ENCODE data around the gene MT1G. TPM values are rescaled to one million over a fixed set of nuclear protein-coding genes. Genes with fewer than 3 reads are reported as not detected.
"Not testable (repeated sequence)": the region's sequence is repeated elsewhere in the genome, so short reads cannot be mapped to it uniquely, and the experiment has no call there.

The MT1G gene
- total RNA-seq, 2 donors from 2014 or later, result 34.7 TPM; not detected in 1

DNA sequence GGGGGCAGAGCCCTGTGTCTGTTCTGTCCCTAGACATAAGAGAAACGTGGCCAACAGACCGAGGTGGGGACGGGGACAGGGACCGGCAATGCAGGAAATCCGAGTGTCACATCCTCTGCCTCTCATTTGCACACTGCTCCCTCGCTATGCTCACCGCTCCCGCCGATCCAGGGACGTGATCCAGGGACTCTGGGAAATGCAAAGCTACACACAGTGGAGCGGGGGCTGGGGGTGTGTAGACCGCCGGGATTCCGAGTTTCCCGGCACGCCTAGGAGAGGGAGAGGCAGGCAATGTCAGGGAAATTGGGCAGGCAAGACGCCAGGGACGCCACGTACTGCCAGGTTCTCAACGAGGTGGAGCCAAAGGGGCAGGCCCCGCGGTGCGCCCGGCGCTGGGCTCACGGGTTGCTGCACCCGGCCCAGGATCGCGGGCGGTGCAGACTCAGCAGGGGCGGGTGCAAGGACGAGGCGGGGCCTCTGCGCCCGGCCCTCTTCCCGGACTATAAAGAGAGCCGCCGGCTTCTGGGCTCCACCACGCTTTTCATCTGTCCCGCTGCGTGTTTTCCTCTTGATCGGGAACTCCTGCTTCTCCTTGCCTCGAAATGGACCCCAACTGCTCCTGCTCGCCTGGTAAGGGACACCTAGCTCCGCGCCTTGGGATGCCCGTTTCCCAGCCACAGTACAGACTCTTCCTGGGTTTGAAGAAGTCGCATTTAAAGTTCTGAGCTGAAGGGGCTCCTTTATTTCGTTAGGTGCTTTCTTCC, 14.3 kb upstream of the MT1G start, which contains the start of gene MT1X:
MT1X (plus strand) TSS at position 532 of the 764 bp plus-strand sequence; CDS start at position 603, 71 bp downstream.
- peak within 1 kb of the TSS; percentile 85 for H3K4me3 ChIP-seq
- H3K27ac ChIP-seq, result peak within 1 kb of the TSS; percentile 80
- peak; percentile 58 for ATAC-seq (ENCODE audit: insufficient number of reproducible peaks, low FRiP score, low read depth)
- no peaks in the 10 kb centered on the region for H3K9me3 ChIP-seq
- peaks cover 20 to 35% of the 10 kb centered on the region in 2 donors for H3K4me1 ChIP-seq (ENCODE audit: control insufficient read depth in 1 of 2, low read depth in 2 of 2)
- DNase-seq (ENCODE audit: low spot score), result peak; percentile 80
- TF ChIP-seq, protein P1, sequence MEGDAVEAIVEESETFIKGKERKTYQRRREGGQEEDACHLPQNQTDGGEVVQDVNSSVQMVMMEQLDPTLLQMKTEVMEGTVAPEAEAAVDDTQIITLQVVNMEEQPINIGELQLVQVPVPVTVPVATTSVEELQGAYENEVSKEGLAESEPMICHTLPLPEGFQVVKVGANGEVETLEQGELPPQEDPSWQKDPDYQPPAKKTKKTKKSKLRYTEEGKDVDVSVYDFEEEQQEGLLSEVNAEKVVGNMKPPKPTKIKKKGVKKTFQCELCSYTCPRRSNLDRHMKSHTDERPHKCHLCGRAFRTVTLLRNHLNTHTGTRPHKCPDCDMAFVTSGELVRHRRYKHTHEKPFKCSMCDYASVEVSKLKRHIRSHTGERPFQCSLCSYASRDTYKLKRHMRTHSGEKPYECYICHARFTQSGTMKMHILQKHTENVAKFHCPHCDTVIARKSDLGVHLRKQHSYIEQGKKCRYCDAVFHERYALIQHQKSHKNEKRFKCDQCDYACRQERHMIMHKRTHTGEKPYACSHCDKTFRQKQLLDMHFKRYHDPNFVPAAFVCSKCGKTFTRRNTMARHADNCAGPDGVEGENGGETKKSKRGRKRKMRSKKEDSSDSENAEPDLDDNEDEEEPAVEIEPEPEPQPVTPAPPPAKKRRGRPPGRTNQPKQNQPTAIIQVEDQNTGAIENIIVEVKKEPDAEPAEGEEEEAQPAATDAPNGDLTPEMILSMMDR (IDR thresholded peaks at IDR 0.05), result no peak
- H3K36me3 ChIP-seq, result no peaks in the 10 kb centered on the region
- no peaks in the 10 kb centered on the region for H3K27me3 ChIP-seq (replicated peaks; ENCODE audit: insufficient read depth)

- peaks cover 14 to 31% of the 10 kb centered on the region in 2 donors for H3K4me1 ChIP-seq (ENCODE audit: control insufficient read depth in 1 of 2, low read depth in 2 of 2)
- no peaks in the 10 kb centered on the region for H3K9me3 ChIP-seq
- no peaks in the 10 kb centered on the region for H3K36me3 ChIP-seq
- H3K27ac ChIP-seq, result no peak overlapping the region
- H3K4me3 ChIP-seq, result no peak overlapping the region
- ATAC-seq (ENCODE audit: insufficient number of reproducible peaks, low FRiP score, low read depth) (no peak), DNase-seq (ENCODE audit: low spot score) (no peak)
- TF ChIP-seq, protein P1 (IDR thresholded peaks at IDR 0.05), result no peak
- H3K27me3 ChIP-seq (replicated peaks; ENCODE audit: insufficient read depth), result peaks cover 9% of the 10 kb centered on the region
These were observed 12.0 kb upstream of the MT1G start for GRCh38 chr16:56679818-56680217.

DNA sequence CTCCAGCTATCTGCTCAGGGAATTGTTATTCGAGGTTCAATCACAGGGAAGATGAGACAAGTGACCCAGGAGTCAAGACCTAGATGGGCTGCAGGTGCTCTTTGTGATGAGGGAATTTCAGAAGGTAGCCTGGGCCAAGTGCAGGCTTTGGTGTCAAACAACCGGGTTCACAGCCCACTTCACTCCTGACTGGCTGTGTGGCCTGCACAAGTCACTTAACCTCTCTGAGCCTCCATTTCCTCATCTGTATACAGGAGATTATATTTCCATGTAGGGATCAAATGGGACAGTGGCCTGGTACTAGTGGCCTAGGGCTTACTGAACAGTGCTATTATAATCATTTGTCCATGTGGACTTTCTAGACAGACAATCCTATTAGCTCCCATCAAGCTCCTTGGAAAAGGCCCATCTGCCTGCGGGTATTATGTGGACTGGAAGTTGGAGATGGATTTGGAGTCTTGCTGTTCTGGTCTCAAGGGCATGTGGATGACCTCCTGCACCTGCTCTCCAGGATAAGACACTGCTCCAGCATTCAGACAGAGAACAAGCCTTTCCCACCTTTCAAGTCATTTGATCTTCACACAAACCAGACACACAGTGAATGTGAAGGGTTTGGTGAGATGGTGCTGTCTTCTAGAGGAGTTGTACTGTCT, 11.3 kb upstream of the MT1G start:
- DNase-seq (ENCODE audit: low spot score) (no peak), ATAC-seq (ENCODE audit: insufficient number of reproducible peaks, low FRiP score, low read depth) (no peak)
- Histone ChIP-seq H3K4me1 (ENCODE audit: control insufficient read depth in 1 of 2, low read depth in 2 of 2) (peaks cover 12 to 25% of the 10 kb centered on the region in 2 donors), H3K36me3 (no peaks in the 10 kb centered on the region), H3K27me3 (replicated peaks; ENCODE audit: insufficient read depth) (peaks cover 9% of the 10 kb centered on the region), H3K9me3 (no peaks in the 10 kb centered on the region), H3K4me3 (no peak overlapping the region), H3K27ac (no peak overlapping the region)
- TF ChIP-seq, protein P1 (IDR thresholded peaks at IDR 0.05), result no peak

DNA sequence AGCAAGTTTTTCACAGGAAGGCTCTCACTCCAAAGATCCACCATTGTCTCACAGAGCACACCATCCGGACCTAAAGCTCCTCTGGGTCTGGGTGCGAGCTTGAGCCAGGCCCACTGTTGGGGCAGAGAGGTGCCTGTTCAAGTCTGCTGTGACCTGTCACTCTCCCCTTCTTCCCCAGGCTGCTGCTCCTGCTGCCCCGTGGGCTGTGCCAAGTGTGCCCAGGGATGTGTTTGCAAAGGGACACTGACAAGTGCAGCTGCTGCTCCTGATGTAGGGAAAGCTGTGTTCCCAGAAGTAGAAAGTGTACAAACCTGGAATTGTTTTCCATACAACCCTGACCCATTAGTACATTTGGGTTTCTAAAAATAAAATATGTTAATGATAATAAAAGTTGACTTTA, 9.6 kb upstream of the MT1G start:
- no peaks in the 10 kb centered on the region for H3K9me3 ChIP-seq
- H3K4me3 ChIP-seq, result no peak overlapping the region
- no peak overlapping the region for H3K27ac ChIP-seq
- TF ChIP-seq, protein P1 (IDR thresholded peaks at IDR 0.05), result no peak
- peaks cover 9% of the 10 kb centered on the region for H3K27me3 ChIP-seq (replicated peaks; ENCODE audit: insufficient read depth)
- peaks cover 6 to 16% of the 10 kb centered on the region in 2 donors for H3K4me1 ChIP-seq (ENCODE audit: control insufficient read depth in 1 of 2, low read depth in 2 of 2)
- H3K36me3 ChIP-seq, result no peaks in the 10 kb centered on the region
- DNase-seq (ENCODE audit: low spot score) (no peak), ATAC-seq (ENCODE audit: insufficient number of reproducible peaks, low FRiP score, low read depth) (no peak)

DNA sequence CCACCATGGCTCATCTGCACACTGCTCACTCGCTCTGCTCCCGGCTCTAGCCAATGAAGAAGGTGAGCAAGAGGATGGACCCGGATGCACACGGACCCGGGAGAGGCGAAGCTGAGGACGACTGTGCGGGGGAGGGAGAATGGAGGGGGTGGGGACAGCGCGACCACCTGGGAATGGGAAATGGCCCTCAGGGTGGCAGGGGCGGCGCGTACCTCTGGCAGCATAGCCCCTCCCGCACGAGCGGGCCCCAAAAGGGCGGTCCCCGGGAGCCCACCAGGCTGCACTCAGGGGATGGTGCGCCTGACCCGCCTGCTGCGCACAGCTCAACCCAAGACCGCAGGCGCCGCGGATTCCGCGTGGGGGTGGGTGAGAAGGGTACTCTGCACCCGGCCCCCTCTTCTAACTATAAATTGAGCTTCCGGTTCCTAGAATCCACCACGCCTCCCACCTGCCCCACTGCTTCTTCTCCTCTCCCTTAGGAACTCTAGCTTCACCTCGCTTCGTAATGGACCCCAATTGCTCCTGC, 7.9 kb upstream of the MT1G start:
- H3K36me3 ChIP-seq, result no peaks in the 10 kb centered on the region
- DNase-seq (ENCODE audit: low spot score), result no peak
- TF ChIP-seq, protein P1 (IDR thresholded peaks at IDR 0.05), result no peak
- H3K27ac ChIP-seq, result no peak overlapping the region
- H3K9me3 ChIP-seq, result no peaks in the 10 kb centered on the region
- peaks cover 4 to 8% of the 10 kb centered on the region in 2 donors for H3K4me1 ChIP-seq (ENCODE audit: control insufficient read depth in 1 of 2, low read depth in 2 of 2)
- peak overlapping the region; percentile 59 for H3K4me3 ChIP-seq
- ATAC-seq (ENCODE audit: insufficient number of reproducible peaks, low FRiP score, low read depth), result no peak
- H3K27me3 ChIP-seq (replicated peaks; ENCODE audit: insufficient read depth), result peaks cover 9% of the 10 kb centered on the region

DNA sequence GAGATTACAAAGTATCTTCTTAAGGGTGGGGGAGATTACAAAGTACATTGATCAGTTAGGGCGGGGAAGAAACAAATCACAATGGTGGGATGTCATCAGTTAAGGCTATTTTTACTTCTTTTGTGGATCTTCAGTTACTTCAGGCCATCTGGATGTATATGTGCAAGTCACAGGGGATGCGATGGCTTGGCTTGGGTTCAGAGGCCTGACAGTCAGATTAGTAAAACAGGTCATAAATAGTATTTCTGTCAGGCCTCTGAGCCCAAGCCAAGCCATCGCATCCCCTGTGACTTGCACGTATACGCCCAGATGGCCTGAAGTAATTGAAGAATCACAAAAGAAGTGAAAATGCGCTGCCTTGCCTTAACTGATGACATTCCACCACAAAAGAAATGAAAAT, 6.7 kb upstream of the MT1G start:
- H3K36me3 ChIP-seq; H3K9me3 ChIP-seq; ATAC-seq (ENCODE audit: insufficient number of reproducible peaks, low FRiP score, low read depth); H3K4me3 ChIP-seq; DNase-seq (ENCODE audit: low spot score); H3K27ac ChIP-seq: not testable (repeated sequence)
- H3K4me1 ChIP-seq (ENCODE audit: control insufficient read depth in 1 of 2, low read depth in 2 of 2), result peaks cover 4 to 12% of the 10 kb centered on the region in 2 donors
- peaks cover 15% of the 10 kb centered on the region for H3K27me3 ChIP-seq (replicated peaks; ENCODE audit: insufficient read depth)

Measured in thoracic aorta (tissue), 2 donors.